Ascending aorta (tissue), 2 donors: Measurements from ENCODE around the gene WIPF1. TPM values are rescaled to one million over a fixed set of nuclear protein-coding genes. Genes with fewer than 3 reads are reported as not detected.

Experiments
- DNase-seq, 2 donors: peaks; one replicate each; pipeline ENCODE4 v3.0.0-alpha.2; 2019; ENCODE audit warnings: low spot score in 2 of 2
- H3K27ac ChIP-seq, 2 donors: fragments of 200-600 bp; sonication (generic); one replicate each; pipeline ENCODE4 v1.5.1; 2016 to 2017; ENCODE audit warnings: mild to moderate bottlenecking in 1 of 2
- H3K27me3 ChIP-seq: fragments of 200-600 bp; sonication (generic); one replicate; pipeline ENCODE4 v1.5.1; 2017
- H3K36me3 ChIP-seq, 2 donors: fragments of 200-600 bp; sonication (generic); one replicate each; pipeline ENCODE4 v1.5.1; 2016
- H3K4me1 ChIP-seq, 2 donors: fragments of 200-600 bp; sonication (generic); one replicate each; pipeline ENCODE4 v1.5.1; 2016 to 2017; ENCODE audit warnings: mild to moderate bottlenecking in 1 of 2
- H3K4me3 ChIP-seq, 2 donors: fragments of 200-600 bp; sonication (generic); one replicate each; pipeline ENCODE4 v1.5.1; 2016 to 2017; ENCODE audit warnings: mild to moderate bottlenecking in 1 of 2
- H3K9me3 ChIP-seq, 2 donors: fragments of 200-600 bp; sonication (generic); one replicate each; pipeline ENCODE4 v1.5.1; 2016
- intact Hi-C: fragments of 100-400 bp; cut with DNase I; formaldehyde crosslinking; loops from one replicate; pipeline ENCODE4 v1.15.1; 2023
- total RNA-seq: library from RNA; depleted of rRNA; stranded (reverse); fragments of >200 nt; gene quantifications from one replicate; pipeline ENCODE4 v1.1.0, GENCODE V29; 2016
- TF ChIP-seq, protein P1 (sequence below), 3 experiments: fragments of 200-600 bp in 2 of 3; fragments of 450-650 bp in 1 of 3; sonication (generic) in 2 of 3; IDR thresholded peaks; one replicate each; pipeline ENCODE4 v1.5.1; 2016 to 2019; ENCODE audit warnings: antibody characterized with exemption in 3 of 3, mild to moderate bottlenecking in 1 of 3, moderate library complexity in 1 of 3

WIPF1 gene
- total RNA-seq, 1 donor from 2014 or later: 26.1 TPM

DNA sequence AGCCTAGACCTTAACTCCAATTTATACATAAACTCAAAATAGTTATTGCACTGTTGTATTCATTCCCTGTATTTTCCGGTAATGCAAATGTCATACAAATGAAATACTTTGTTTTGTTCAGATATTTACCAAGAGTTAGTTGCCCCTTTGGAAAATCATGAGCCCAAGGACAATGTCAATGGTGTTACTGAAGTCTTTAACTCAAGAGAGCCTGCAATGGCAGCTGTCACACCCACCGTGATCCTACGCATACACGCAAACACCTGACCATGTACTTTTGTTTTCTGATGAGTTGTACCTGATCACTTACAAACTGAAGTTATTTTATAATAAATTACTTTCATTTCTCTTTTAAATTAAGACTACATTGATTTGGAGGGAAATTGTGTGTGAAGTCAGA is 11.7 kb upstream of the WIPF1 start:
- intact Hi-C loops: no loop called here
- TF ChIP-seq, protein P1, sequence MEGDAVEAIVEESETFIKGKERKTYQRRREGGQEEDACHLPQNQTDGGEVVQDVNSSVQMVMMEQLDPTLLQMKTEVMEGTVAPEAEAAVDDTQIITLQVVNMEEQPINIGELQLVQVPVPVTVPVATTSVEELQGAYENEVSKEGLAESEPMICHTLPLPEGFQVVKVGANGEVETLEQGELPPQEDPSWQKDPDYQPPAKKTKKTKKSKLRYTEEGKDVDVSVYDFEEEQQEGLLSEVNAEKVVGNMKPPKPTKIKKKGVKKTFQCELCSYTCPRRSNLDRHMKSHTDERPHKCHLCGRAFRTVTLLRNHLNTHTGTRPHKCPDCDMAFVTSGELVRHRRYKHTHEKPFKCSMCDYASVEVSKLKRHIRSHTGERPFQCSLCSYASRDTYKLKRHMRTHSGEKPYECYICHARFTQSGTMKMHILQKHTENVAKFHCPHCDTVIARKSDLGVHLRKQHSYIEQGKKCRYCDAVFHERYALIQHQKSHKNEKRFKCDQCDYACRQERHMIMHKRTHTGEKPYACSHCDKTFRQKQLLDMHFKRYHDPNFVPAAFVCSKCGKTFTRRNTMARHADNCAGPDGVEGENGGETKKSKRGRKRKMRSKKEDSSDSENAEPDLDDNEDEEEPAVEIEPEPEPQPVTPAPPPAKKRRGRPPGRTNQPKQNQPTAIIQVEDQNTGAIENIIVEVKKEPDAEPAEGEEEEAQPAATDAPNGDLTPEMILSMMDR (IDR thresholded peaks at IDR 0.05): no peak
- no peaks in the 10 kb centered on the region for H3K36me3 ChIP-seq

DNA sequence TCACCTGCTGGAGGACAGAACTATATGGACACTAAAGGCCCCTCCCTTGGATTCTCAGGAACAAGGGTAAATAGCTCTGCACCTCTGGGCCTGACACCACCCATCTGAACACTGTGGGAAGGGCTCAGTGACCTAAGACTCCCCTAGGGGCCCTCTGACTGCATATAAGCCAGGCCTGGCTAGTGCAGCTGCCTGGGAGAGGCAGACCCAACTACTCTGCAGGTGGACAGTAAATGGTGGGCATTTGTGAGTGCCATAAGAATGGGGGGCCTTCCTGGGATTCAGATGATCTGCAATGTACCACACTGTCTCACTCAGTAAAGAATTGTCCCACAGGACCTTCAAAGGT is 11.2 kb upstream of the WIPF1 start:
- H3K4me3 ChIP-seq: no peak overlapping the region
- intact Hi-C loops: no loop called here
- TF ChIP-seq, protein P1 (IDR thresholded peaks at IDR 0.05): no peak
- no peaks in the 10 kb centered on the region for H3K27me3 ChIP-seq
- H3K4me1 ChIP-seq: peaks cover 3 to 33% of the 10 kb centered on the region in 2 donors
- no peaks in the 10 kb centered on the region for H3K36me3 ChIP-seq
- no peaks in the 10 kb centered on the region for H3K9me3 ChIP-seq
- H3K27ac ChIP-seq: no peak overlapping the region
- DNase-seq: no peak

More for the DNA sequence above, 11.7 kb upstream of the WIPF1 start:
- H3K9me3 ChIP-seq: no peaks in the 10 kb centered on the region
- no peak overlapping the region for H3K4me3 ChIP-seq
- H3K27me3 ChIP-seq: no peaks in the 10 kb centered on the region
- peaks cover 3 to 38% of the 10 kb centered on the region in 2 donors for H3K4me1 ChIP-seq
- DNase-seq: no peak
- H3K27ac ChIP-seq: no peak overlapping the region

- Histone ChIP-seq H3K36me3 (no peaks in the 10 kb centered on the region), H3K4me3 (no peak overlapping the region), H3K27me3 (no peaks in the 10 kb centered on the region), H3K9me3 (no peaks in the 10 kb centered on the region), H3K4me1 (peaks cover 3 to 29% of the 10 kb centered on the region in 2 donors), H3K27ac (peak overlapping the region in 1 of 2 donors; percentile 6)
- TF ChIP-seq, protein P1 (IDR thresholded peaks at IDR 0.05): no peak
- no peak for DNase-seq
- intact Hi-C loops: no loop called here
Observed at GRCh38 chr2:174607989-174608865, 10.6 kb upstream of the WIPF1 start.

DNA sequence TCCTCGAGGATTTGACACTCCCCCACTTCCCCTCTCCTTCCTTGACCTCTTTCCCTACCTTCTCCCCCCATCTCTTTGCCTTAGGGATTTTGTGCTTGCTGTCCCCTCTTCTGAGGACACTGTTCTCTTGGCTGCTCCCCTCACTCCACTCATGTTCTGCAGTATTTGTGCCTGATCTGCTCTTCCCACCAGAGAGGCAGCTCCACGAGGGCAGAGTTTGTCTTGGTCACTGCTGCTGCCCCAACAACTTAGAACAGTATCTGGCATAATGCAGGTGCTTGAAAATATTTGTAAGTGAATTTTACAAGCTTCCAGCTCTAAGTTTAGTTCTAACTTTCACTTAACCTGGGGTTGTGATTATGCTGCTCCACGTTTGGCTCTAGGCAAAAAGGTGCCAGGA is 10.0 kb upstream of the WIPF1 start:
- Histone ChIP-seq H3K4me3 (no peak overlapping the region), H3K27me3 (no peaks in the 10 kb centered on the region), H3K9me3 (no peaks in the 10 kb centered on the region), H3K36me3 (no peaks in the 10 kb centered on the region), H3K27ac (peak overlapping the region in 1 of 2 donors; percentile 6), H3K4me1 (peaks cover 6 to 27% of the 10 kb centered on the region in 2 donors)
- DNase-seq: no peak
- TF ChIP-seq, protein P1 (IDR thresholded peaks at IDR 0.05): no peak
- intact Hi-C loops: no loop called here

GRCh38 chr2:174606336-174606735 is 8.7 kb upstream of the WIPF1 start:
- peak overlapping the region; percentile 38 to 42 for H3K27ac ChIP-seq
- peaks cover 6 to 27% of the 10 kb centered on the region in 2 donors for H3K4me1 ChIP-seq
- no peak for DNase-seq
- no peaks in the 10 kb centered on the region for H3K27me3 ChIP-seq
- peak overlapping the region in 1 of 2 donors; percentile 0 for H3K4me3 ChIP-seq
- H3K9me3 ChIP-seq: no peaks in the 10 kb centered on the region
- no peaks in the 10 kb centered on the region for H3K36me3 ChIP-seq
- intact Hi-C loops: no loop called here
- TF ChIP-seq, protein P1 (IDR thresholded peaks at IDR 0.05): no peak
